Measurements from ENCODE around the gene ATP2C2. TPM values are rescaled to one million over a fixed set of nuclear protein-coding genes. Genes with fewer than 3 reads are reported as not detected.

Gene ATP2C2
- total RNA-seq, 1 donor from 2014 or later: 6.8 TPM

- Mint-ChIP-seq H3K4me1 (ENCODE audit: low read depth) (peaks cover 15% of the 10 kb centered on the region), H3K36me3 (ENCODE audit: insufficient read depth) (no peaks in the 10 kb centered on the region), H3K27ac (no peak overlapping the region), H3K4me3 (ENCODE audit: low read depth) (no peak overlapping the region), H3K27me3 (peaks cover 17% of the 10 kb centered on the region), H3K9me3 (ENCODE audit: low read depth) (no peaks in the 10 kb centered on the region)
- no peak for TF ChIP-seq CTCF (IDR thresholded peaks at IDR 0.05; ENCODE audit: unreplicated experiment)
- DNase-seq (ENCODE audit: low spot score, unreplicated experiment): no peak
Observed at GRCh38 chr16:84371553-84371865, 3.2 kb downstream of the ATP2C2 start.

- DNase-seq (ENCODE audit: low spot score, unreplicated experiment): no peak
- H3K36me3 Mint-ChIP-seq (ENCODE audit: insufficient read depth): no peaks in the 10 kb centered on the region
- no peaks in the 10 kb centered on the region for H3K9me3 Mint-ChIP-seq (ENCODE audit: low read depth)
- peaks cover 13% of the 10 kb centered on the region for H3K4me1 Mint-ChIP-seq (ENCODE audit: low read depth)
- no peak overlapping the region for H3K27ac Mint-ChIP-seq
- no peak for TF ChIP-seq CTCF (IDR thresholded peaks at IDR 0.05; ENCODE audit: unreplicated experiment)
- H3K4me3 Mint-ChIP-seq (ENCODE audit: low read depth): no peak overlapping the region
- H3K27me3 Mint-ChIP-seq: peaks cover 14% of the 10 kb centered on the region
Observed at GRCh38 chr16:84373907-84374489, 5.7 kb downstream of the ATP2C2 start.

GRCh38 chr16:84378099-84378498, 9.8 kb downstream of the ATP2C2 start:
- Mint-ChIP-seq H3K27ac (no peak overlapping the region), H3K4me1 (ENCODE audit: low read depth) (peaks cover 4% of the 10 kb centered on the region), H3K4me3 (ENCODE audit: low read depth) (no peak overlapping the region), H3K27me3 (peaks cover 6% of the 10 kb centered on the region), H3K9me3 (ENCODE audit: low read depth) (no peaks in the 10 kb centered on the region), H3K36me3 (ENCODE audit: insufficient read depth) (no peaks in the 10 kb centered on the region)
- DNase-seq (ENCODE audit: low spot score, unreplicated experiment): no peak
- no peak for TF ChIP-seq CTCF (IDR thresholded peaks at IDR 0.05; ENCODE audit: unreplicated experiment)

GRCh38 chr16:84378567-84378966, 10.2 kb downstream of the ATP2C2 start:
- Mint-ChIP-seq H3K4me3 (ENCODE audit: low read depth) (no peak overlapping the region), H3K4me1 (ENCODE audit: low read depth) (peaks cover 4% of the 10 kb centered on the region), H3K36me3 (ENCODE audit: insufficient read depth) (no peaks in the 10 kb centered on the region), H3K27me3 (peaks cover 6% of the 10 kb centered on the region), H3K9me3 (ENCODE audit: low read depth) (no peaks in the 10 kb centered on the region), H3K27ac (no peak overlapping the region)
- no peak for TF ChIP-seq CTCF (IDR thresholded peaks at IDR 0.05; ENCODE audit: unreplicated experiment)
- DNase-seq (ENCODE audit: low spot score, unreplicated experiment): no peak

GRCh38 chr16:84379008-84379708, 10.8 kb downstream of the ATP2C2 start:
- Mint-ChIP-seq H3K4me1 (ENCODE audit: low read depth) (peaks cover 4% of the 10 kb centered on the region), H3K27me3 (peaks cover 6% of the 10 kb centered on the region), H3K27ac (peak overlapping the region; percentile 39), H3K4me3 (ENCODE audit: low read depth) (no peak overlapping the region), H3K36me3 (ENCODE audit: insufficient read depth) (no peaks in the 10 kb centered on the region), H3K9me3 (ENCODE audit: low read depth) (peaks cover 2% of the 10 kb centered on the region)
- DNase-seq (ENCODE audit: low spot score, unreplicated experiment): no peak
- TF ChIP-seq CTCF (IDR thresholded peaks at IDR 0.05; ENCODE audit: unreplicated experiment): no peak
